ENCODE results near the gene DIP2C.

Gene DIP2C

GRCh38 chr10:695396-695795, 5.9 kb upstream of the DIP2C start:
- no peak for FAIRE-seq
- no peak for DNase-seq (ENCODE audit: insufficient read length)
- TF ChIP-seq POLR2AphosphoS5 (IDR thresholded peaks at IDR 0.05; ENCODE audit: low read depth, low read length) = no peak
- TF ChIP-seq TAF1 (IDR thresholded peaks at IDR 0.05; ENCODE audit: borderline replicate concordance, low read depth, low read length) = no peak
- no peak for TF ChIP-seq POLR2A (IDR thresholded peaks at IDR 0.05; ENCODE audit: low read depth, low read length)

DNA sequence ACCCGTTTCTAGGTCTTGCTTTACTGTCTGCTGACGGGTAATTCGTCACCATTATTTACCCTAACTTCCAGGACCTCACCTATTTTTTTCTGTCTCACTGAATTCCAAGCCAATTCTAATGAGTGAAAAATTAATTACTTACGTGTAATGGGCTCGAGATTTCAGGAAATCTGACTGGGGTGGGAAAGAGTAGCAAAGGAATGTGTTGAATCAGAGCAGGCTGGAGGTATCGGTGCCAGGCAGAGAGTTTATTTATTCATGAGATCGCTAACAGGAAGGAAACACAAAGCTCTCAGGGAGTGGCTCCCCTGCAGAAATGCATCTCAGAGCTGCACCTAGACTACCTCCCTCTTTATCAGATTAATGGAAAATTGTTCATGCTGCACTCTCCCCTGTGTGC, 4.0 kb upstream of the DIP2C start:
- DNase-seq (ENCODE audit: insufficient read length) (no peak), FAIRE-seq (no peak)
- TF ChIP-seq TAF1 (IDR thresholded peaks at IDR 0.05; ENCODE audit: borderline replicate concordance, low read depth, low read length) = no peak
- no peak for TF ChIP-seq POLR2AphosphoS5 (IDR thresholded peaks at IDR 0.05; ENCODE audit: low read depth, low read length)
- TF ChIP-seq POLR2A (IDR thresholded peaks at IDR 0.05; ENCODE audit: low read depth, low read length) = no peak

GRCh38 chr10:692682-693351, 3.3 kb upstream of the DIP2C start:
- no peak for FAIRE-seq
- TF ChIP-seq POLR2AphosphoS5 (IDR thresholded peaks at IDR 0.05; ENCODE audit: low read depth, low read length) (no peak), POLR2A (IDR thresholded peaks at IDR 0.05; ENCODE audit: low read depth, low read length) (no peak), TAF1 (IDR thresholded peaks at IDR 0.05; ENCODE audit: borderline replicate concordance, low read depth, low read length) (no peak)
- no peak for DNase-seq (ENCODE audit: insufficient read length)

DNA sequence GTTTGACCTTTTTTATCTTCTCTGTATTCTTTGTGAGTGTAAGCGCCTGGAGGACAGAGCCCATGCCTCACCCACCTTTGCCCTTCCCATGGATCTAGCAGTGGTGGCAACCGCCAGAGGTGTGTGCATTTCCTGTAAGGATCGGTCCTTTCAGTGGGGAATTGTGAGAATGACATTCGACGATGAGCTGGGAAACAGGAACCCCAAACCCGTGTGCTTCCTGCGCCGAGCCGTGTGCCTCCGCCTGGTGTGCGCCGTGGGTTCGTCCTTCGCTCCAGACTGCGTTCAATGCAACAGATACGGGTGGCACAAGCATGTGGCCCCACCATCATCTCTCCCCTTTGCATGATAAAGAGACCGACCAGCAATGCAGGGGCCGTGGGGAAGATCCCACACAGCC, 1.7 kb upstream of the DIP2C start:
- no peak for TF ChIP-seq POLR2A (IDR thresholded peaks at IDR 0.05; ENCODE audit: low read depth, low read length)
- TF ChIP-seq TAF1 (IDR thresholded peaks at IDR 0.05; ENCODE audit: borderline replicate concordance, low read depth, low read length) = no peak
- no peak for TF ChIP-seq POLR2AphosphoS5 (IDR thresholded peaks at IDR 0.05; ENCODE audit: low read depth, low read length)
- DNase-seq (ENCODE audit: insufficient read length) (no peak), FAIRE-seq (no peak)

- no peak for FAIRE-seq
- no peak for TF ChIP-seq POLR2AphosphoS5 (IDR thresholded peaks at IDR 0.05; ENCODE audit: low read depth, low read length)
- no peak for TF ChIP-seq POLR2A (IDR thresholded peaks at IDR 0.05; ENCODE audit: low read depth, low read length)
- no peak for TF ChIP-seq TAF1 (IDR thresholded peaks at IDR 0.05; ENCODE audit: borderline replicate concordance, low read depth, low read length)
- no peak for DNase-seq (ENCODE audit: insufficient read length)
These were observed 1.1 kb upstream of the DIP2C start for GRCh38 chr10:690372-691161.

GRCh38 chr10:689121-689451, 382 bp downstream of the DIP2C start:
- FAIRE-seq = no peak
- no peak for DNase-seq (ENCODE audit: insufficient read length)
- TF ChIP-seq POLR2A (IDR thresholded peaks at IDR 0.05; ENCODE audit: low read depth, low read length) = no peak
- no peak for TF ChIP-seq TAF1 (IDR thresholded peaks at IDR 0.05; ENCODE audit: borderline replicate concordance, low read depth, low read length)
- TF ChIP-seq POLR2AphosphoS5 (IDR thresholded peaks at IDR 0.05; ENCODE audit: low read depth, low read length) = no peak

DNA sequence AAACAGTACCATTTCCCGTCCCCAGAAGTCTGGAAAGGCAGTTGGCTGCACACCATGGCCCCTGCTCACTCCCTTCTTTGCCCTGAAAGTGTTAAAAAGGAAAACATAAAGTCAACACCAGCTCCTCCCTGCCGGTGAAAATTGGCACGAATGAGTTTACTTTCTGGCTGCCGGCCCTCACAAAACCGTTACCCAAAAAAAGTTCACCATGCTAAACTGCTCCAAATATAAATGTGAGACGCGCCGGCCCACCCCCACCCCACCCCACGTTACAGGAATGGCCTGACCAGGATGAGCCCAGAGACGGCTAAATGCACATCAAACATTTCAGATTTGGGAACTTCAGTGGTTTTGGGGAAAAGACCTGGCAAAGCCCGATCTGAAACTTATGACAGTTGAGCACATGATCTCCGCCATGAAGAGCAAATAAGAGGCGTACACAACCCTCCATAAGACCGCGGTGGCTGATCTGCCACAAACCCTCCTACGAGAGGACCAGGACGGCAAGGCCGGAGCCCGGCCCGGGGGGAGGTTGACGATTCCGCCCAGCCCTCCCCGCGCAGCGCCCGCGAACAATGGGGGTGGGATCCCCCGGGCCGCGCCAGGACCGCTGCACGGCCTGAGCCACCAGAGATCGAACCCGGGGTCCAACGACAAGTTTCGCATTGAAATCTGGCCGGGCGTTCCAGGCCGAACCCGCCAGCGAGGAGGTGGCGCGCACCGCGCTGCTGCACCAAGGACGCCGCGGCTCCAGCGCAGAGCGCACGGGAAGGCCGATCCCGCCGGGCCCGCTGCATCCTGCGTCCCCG, 952 bp downstream of the DIP2C start:
- TF ChIP-seq POLR2A (IDR thresholded peaks at IDR 0.05; ENCODE audit: low read depth, low read length) (no peak), POLR2AphosphoS5 (IDR thresholded peaks at IDR 0.05; ENCODE audit: low read depth, low read length) (no peak), TAF1 (IDR thresholded peaks at IDR 0.05; ENCODE audit: borderline replicate concordance, low read depth, low read length) (no peak)
- FAIRE-seq (no peak), DNase-seq (ENCODE audit: insufficient read length) (no peak)

GRCh38 chr10:687583-688311, 1.7 kb downstream of the DIP2C start:
- DNase-seq (ENCODE audit: insufficient read length) (no peak), FAIRE-seq (no peak)
- TF ChIP-seq POLR2AphosphoS5 (IDR thresholded peaks at IDR 0.05; ENCODE audit: low read depth, low read length) (no peak), POLR2A (IDR thresholded peaks at IDR 0.05; ENCODE audit: low read depth, low read length) (no peak), TAF1 (IDR thresholded peaks at IDR 0.05; ENCODE audit: borderline replicate concordance, low read depth, low read length) (no peak)

- FAIRE-seq (no peak), DNase-seq (ENCODE audit: insufficient read length) (no peak)
- TF ChIP-seq TAF1 (IDR thresholded peaks at IDR 0.05; ENCODE audit: borderline replicate concordance, low read depth, low read length) (no peak), POLR2AphosphoS5 (IDR thresholded peaks at IDR 0.05; ENCODE audit: low read depth, low read length) (no peak), POLR2A (IDR thresholded peaks at IDR 0.05; ENCODE audit: low read depth, low read length) (no peak)
These were observed 3.1 kb downstream of the DIP2C start for GRCh38 chr10:686155-686931.

GRCh38 chr10:685613-686012, 3.9 kb downstream of the DIP2C start:
- FAIRE-seq (no peak), DNase-seq (ENCODE audit: insufficient read length) (no peak)
- no peak for TF ChIP-seq POLR2AphosphoS5 (IDR thresholded peaks at IDR 0.05; ENCODE audit: low read depth, low read length)
- TF ChIP-seq TAF1 (IDR thresholded peaks at IDR 0.05; ENCODE audit: borderline replicate concordance, low read depth, low read length) = no peak
- no peak for TF ChIP-seq POLR2A (IDR thresholded peaks at IDR 0.05; ENCODE audit: low read depth, low read length)

Measured in GM12892 (cell line).